Measurements from ENCODE around the gene PPP2R2D.
A peak's percentile ranks its signal among the peaks of the same experiment; 100 is the strongest.

PPP2R2D gene

DNA sequence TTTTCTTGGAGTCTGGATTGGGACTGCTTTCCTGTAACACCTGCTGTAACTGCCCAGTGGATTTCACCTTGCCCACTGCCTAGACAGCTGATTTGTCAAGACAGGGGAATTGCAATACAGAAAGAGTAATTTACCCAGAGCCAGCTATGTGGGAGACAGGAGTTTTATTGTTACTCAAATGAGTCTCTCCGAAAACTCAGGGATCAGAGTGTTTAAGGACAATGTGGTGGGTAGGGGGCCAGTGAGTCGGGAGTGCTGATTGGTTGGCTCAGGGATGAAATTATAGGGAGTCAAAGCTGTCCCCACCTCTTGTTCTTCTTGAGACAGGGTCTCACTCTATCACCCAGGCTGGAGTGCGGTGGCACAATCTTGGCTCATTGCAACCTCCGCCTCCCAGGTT is 106.2 kb downstream of the PPP2R2D start:
- no peaks in the 10 kb centered on the region for H3K36me3 ChIP-seq (ENCODE audit: control insufficient read depth, insufficient read depth, low read length)
- H3K4me3 ChIP-seq (ENCODE audit: low read depth, low read length), result no peak overlapping the region
- no peak overlapping the region for H3K9ac ChIP-seq (ENCODE audit: low read depth, low read length)
- no peaks in the 10 kb centered on the region for H3K27me3 ChIP-seq (ENCODE audit: control insufficient read depth, insufficient read depth, low read length)
- peak overlapping the region; percentile 79 for H3K27ac ChIP-seq (ENCODE audit: low read depth, low read length)
- H3K4me1 ChIP-seq (ENCODE audit: control insufficient read depth, insufficient read depth, low read length), result peaks cover 53% of the 10 kb centered on the region
- no peaks in the 10 kb centered on the region for H3K9me3 ChIP-seq (ENCODE audit: control insufficient read depth, insufficient read depth, low read length)

DNA sequence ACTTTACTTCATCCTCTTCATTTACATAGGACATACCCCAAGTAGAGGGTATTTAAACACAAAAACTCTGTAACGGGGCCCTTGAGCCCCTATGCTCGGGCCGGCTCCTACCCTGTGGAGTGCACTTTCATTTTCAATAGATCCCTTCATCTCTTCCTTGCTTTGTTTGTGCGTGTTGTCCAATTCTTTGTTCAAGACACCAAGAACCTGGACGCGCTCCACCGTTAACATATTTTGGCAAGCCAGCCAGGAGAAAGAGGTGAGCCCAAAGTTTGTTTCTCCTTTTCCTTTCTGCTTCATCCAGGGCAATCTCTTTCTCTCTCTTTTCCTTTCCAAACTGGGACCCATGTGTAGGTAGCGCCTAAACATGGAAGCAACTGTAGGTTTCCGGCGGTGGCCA is 106.9 kb downstream of the PPP2R2D start:
- Histone ChIP-seq H3K36me3 (ENCODE audit: control insufficient read depth, insufficient read depth, low read length) (no peaks in the 10 kb centered on the region), H3K27ac (ENCODE audit: low read depth, low read length) (peak overlapping the region; percentile 79), H3K4me1 (ENCODE audit: control insufficient read depth, insufficient read depth, low read length) (peaks cover 53% of the 10 kb centered on the region), H3K4me3 (ENCODE audit: low read depth, low read length) (no peak overlapping the region), H3K9ac (ENCODE audit: low read depth, low read length) (no peak overlapping the region), H3K27me3 (ENCODE audit: control insufficient read depth, insufficient read depth, low read length) (no peaks in the 10 kb centered on the region), H3K9me3 (ENCODE audit: control insufficient read depth, insufficient read depth, low read length) (no peaks in the 10 kb centered on the region)

All from HUES48 (cell line).